GM23338 (cell line): ENCODE results near the gene PDCD4. TPM values are rescaled to one million over a fixed set of nuclear protein-coding genes. Genes with fewer than 3 reads are reported as not detected.

Experiments
- ATAC-seq: fragments of 200-7000 bp; cut with Tn5 transposase; 3 replicates; pipeline ENCODE4 v1.9.1; 2020
- DNase-seq: peaks from one replicate; pipeline ENCODE4 v3.0.0-alpha.2; 2015; ENCODE audit warnings: low spot score
- H2AFZ ChIP-seq: fragments of 200-600 bp; sonication (generic); 2 replicates; pipeline ENCODE4 v1.8.0; 2016; ENCODE audit warnings: antibody characterized with exemption, mild to moderate bottlenecking, moderate library complexity
- H3F3A ChIP-seq: fragments of 200-600 bp; sonication (generic); replicated peaks from 2 replicates; pipeline ENCODE4 v1.8.0; 2017; ENCODE audit warnings: antibody characterized with exemption, mixed run types, low read depth
- H3K27ac ChIP-seq: fragments of 200-600 bp; sonication (generic); 2 replicates; pipeline ENCODE4 v1.6.1; 2016; ENCODE audit warnings: low read depth
- H3K27me3 ChIP-seq: fragments of 200-600 bp; sonication (generic); 2 replicates; pipeline ENCODE4 v1.8.0; 2016; ENCODE audit warnings: mild to moderate bottlenecking, mixed run types, moderate library complexity; ENCODE audit not compliant: insufficient read depth
- H3K36me3 ChIP-seq: fragments of 200-600 bp; sonication (generic); 2 replicates; pipeline ENCODE4 v1.8.0; 2016; ENCODE audit warnings: mild to moderate bottlenecking; ENCODE audit not compliant: insufficient read depth
- H3K4me1 ChIP-seq: fragments of 200-600 bp; sonication (generic); 2 replicates; pipeline ENCODE4 v1.8.0; 2016; ENCODE audit warnings: mild to moderate bottlenecking, moderate library complexity; ENCODE audit not compliant: insufficient read depth
- H3K4me2 ChIP-seq: fragments of 200-600 bp; sonication (generic); 2 replicates; pipeline ENCODE4 v1.7.1; 2017; ENCODE audit warnings: mixed run types
- H3K4me3 ChIP-seq: fragments of 200-600 bp; sonication (generic); 2 replicates; pipeline ENCODE4 v1.6.1; 2016; ENCODE audit warnings: mixed run types
- H3K79me2 ChIP-seq: fragments of 200-600 bp; sonication (generic); replicated peaks from 2 replicates; pipeline ENCODE4 v1.8.0; 2017; ENCODE audit warnings: mild to moderate bottlenecking; ENCODE audit not compliant: insufficient read depth
- H3K9me2 ChIP-seq: fragments of 200-600 bp; sonication (generic); 2 replicates; pipeline ENCODE4 v1.8.0; 2017; ENCODE audit not compliant: insufficient read depth
- H4K20me1 ChIP-seq: fragments of 200-600 bp; sonication (generic); replicated peaks from 2 replicates; pipeline ENCODE4 v1.8.0; 2017; ENCODE audit warnings: mild to moderate bottlenecking; ENCODE audit not compliant: insufficient read depth
- H3K27ac Mint-ChIP-seq: 2 replicates; pipeline ENCODE4 v1.8.0; 2020; ENCODE audit warnings: inconsistent platforms, mild to moderate bottlenecking, moderate library complexity, mixed read lengths
- H3K27me3 Mint-ChIP-seq: 3 replicates; pipeline ENCODE4 v1.8.0; 2022; ENCODE audit warnings: low read depth, mild to moderate bottlenecking, moderate library complexity, mixed read lengths, inconsistent platforms; ENCODE audit not compliant: insufficient read depth, poor library complexity
- H3K36me3 Mint-ChIP-seq: 3 replicates; pipeline ENCODE4 v1.8.0; 2021; ENCODE audit warnings: low read depth, mild to moderate bottlenecking, inconsistent platforms, moderate library complexity, mixed read lengths
- H3K4me1 Mint-ChIP-seq: 3 replicates; pipeline ENCODE4 v1.8.0; 2020; ENCODE audit warnings: mild to moderate bottlenecking, inconsistent platforms, mixed read lengths
- H3K4me3 Mint-ChIP-seq: 3 replicates; pipeline ENCODE4 v1.8.0; 2021; ENCODE audit warnings: moderate library complexity, mild to moderate bottlenecking, inconsistent platforms, mixed read lengths
- H3K9me3 Mint-ChIP-seq: 3 replicates; pipeline ENCODE4 v1.8.0; 2020; ENCODE audit warnings: moderate library complexity, mild to moderate bottlenecking, inconsistent platforms, mixed read lengths
- CREB1 ChIP-seq: fragments of 250-450 bp; sonication (Bioruptor Pico); IDR thresholded peaks from 2 replicates; pipeline ENCODE4 v1.5.0; 2020; ENCODE audit warnings: low read depth, mild to moderate bottlenecking, moderate library complexity
- CTCF ChIP-seq, 2 experiments: fragments of 200-600 bp in 1 of 2; sonication (generic) in 1 of 2; conservative IDR thresholded peaks; 2 replicates each; pipeline versions ENCODE4 v1.5.1 to v1.6.1; 2016 to 2017; ENCODE audit warnings: antibody characterized with exemption in 2 of 2, low read depth in 2 of 2, mild to moderate bottlenecking in 2 of 2, moderate library complexity in 1 of 2
- ETS1 ChIP-seq: IDR thresholded peaks from 2 replicates; pipeline ENCODE4 v1.6.1; 2016; ENCODE audit warnings: antibody characterized with exemption
- EZH2 ChIP-seq: fragments of 200-600 bp; sonication (generic); IDR thresholded peaks from one replicate; pipeline ENCODE4 v1.8.0; 2017; ENCODE audit warnings: antibody characterized with exemption, mild to moderate bottlenecking, low read depth; ENCODE audit not compliant: unreplicated experiment
- EZH2phosphoT487 ChIP-seq: fragments of 200-600 bp; sonication (generic); IDR thresholded peaks from one replicate; pipeline ENCODE4 v1.8.1; 2018; ENCODE audit warnings: antibody characterized with exemption; ENCODE audit not compliant: unreplicated experiment
- JUNB ChIP-seq: IDR thresholded peaks from one replicate; pipeline ENCODE4 v1.6.1; 2016; ENCODE audit warnings: antibody characterized with exemption; ENCODE audit not compliant: unreplicated experiment
- NANOG ChIP-seq: IDR thresholded peaks from 2 replicates; pipeline ENCODE4 v1.6.1; 2016; ENCODE audit warnings: antibody characterized with exemption, borderline replicate concordance
- POLR2AphosphoS5 ChIP-seq: IDR thresholded peaks from 2 replicates; pipeline ENCODE4 v1.6.1; 2016; ENCODE audit warnings: antibody characterized with exemption, low read depth
- REST ChIP-seq: IDR thresholded peaks from one replicate; pipeline ENCODE4 v1.6.1; 2018; ENCODE audit warnings: antibody characterized with exemption; ENCODE audit not compliant: unreplicated experiment
- STAT1 ChIP-seq: IDR thresholded peaks from one replicate; pipeline ENCODE4 v1.6.1; 2016; ENCODE audit warnings: antibody characterized with exemption; ENCODE audit not compliant: unreplicated experiment
- ZNF114 ChIP-seq: fragments of 250-450 bp; sonication (Bioruptor Pico); IDR thresholded peaks from 2 replicates; pipeline ENCODE4 v1.5.0; 2020; ENCODE audit warnings: mild to moderate bottlenecking, moderate library complexity
- ZNF331 ChIP-seq: fragments of 250-450 bp; sonication (Bioruptor Pico); IDR thresholded peaks from 2 replicates; pipeline ENCODE4 v1.5.0; 2020; ENCODE audit warnings: low read depth, mild to moderate bottlenecking, moderate library complexity
- ZNF462 ChIP-seq: fragments of 250-450 bp; sonication (Bioruptor Pico); IDR thresholded peaks from 2 replicates; pipeline ENCODE4 v1.5.0; 2020; ENCODE audit warnings: mild to moderate bottlenecking, moderate library complexity
- polyA plus RNA-seq: library from polyadenylated mRNA; unstranded; fragments of >200 nt; fragmentation: Nextera tagmentation; extraction: Ambion mirVana; gene quantifications from 2 replicates; pipeline ENCODE4 v1.2.1, GENCODE V29; 2016
- total RNA-seq: library from RNA; depleted of rRNA; stranded (reverse); fragments of >200 nt; shearing (Covaris generic); gene quantifications from 2 replicates; pipeline ENCODE4 v1.2.3, GENCODE V29; 2014

The PDCD4 gene
- total and polyA plus RNA-seq, 2 experiments from 2014 or later = 10.1 to 18.0 TPM

- Histone ChIP-seq H3F3A (no peaks in the 10 kb centered on the region), H3K36me3 (no peaks in the 10 kb centered on the region), H4K20me1 (no peaks in the 10 kb centered on the region), H3K4me3 (no peak overlapping the region), H3K27me3 (no peaks in the 10 kb centered on the region), H2AFZ (no peak overlapping the region), H3K27ac (no peak overlapping the region), H3K79me2 (no peaks in the 10 kb centered on the region), H3K9me2 (peaks cover 2% of the 10 kb centered on the region), H3K4me1 (no peaks in the 10 kb centered on the region), H3K4me2 (no peak overlapping the region)
- H3K27me3 Mint-ChIP-seq = peaks cover 4% of the 10 kb centered on the region
- H3K4me3 Mint-ChIP-seq = no peak overlapping the region
- H3K27ac Mint-ChIP-seq = no peak overlapping the region
- H3K36me3 Mint-ChIP-seq = no peaks in the 10 kb centered on the region
- H3K9me3 Mint-ChIP-seq = no peaks in the 10 kb centered on the region
- ATAC-seq (no peak), DNase-seq (no peak)
- peaks cover 17% of the 10 kb centered on the region for H3K4me1 Mint-ChIP-seq
- TF ChIP-seq ZNF114 (CRISPR knock-in tag) (no peak), REST (no peak), EZH2 (no peak), JUNB (no peak), EZH2phosphoT487 (no peak), POLR2AphosphoS5 (no peak), ZNF462 (CRISPR knock-in tag) (no peak), NANOG (no peak), ETS1 (no peak), ZNF331 (no peak), CREB1 (CRISPR knock-in tag) (no peak), CTCF (conservative IDR thresholded peaks at IDR 0.05; ENCODE audit: low read depth in 2 of 2) (no peak), STAT1 (no peak)
These were observed 8.4 kb upstream of the PDCD4 start for GRCh38 chr10:110863361-110863760.
